Stimulated activated CD4-positive, alpha-beta T cell treated with anti-CD3 and anti-CD28 coated beads, Interleukin-15, amount 100 ng/mL, for 48 hours (primary cell): Measurements from ENCODE around the gene VAPB.
A peak's percentile ranks its signal among the peaks of the same experiment; 100 is the strongest.

Experiments used
- DNase-seq, 2 donors: peaks; one replicate each; pipeline ENCODE4 v3.0.0-alpha.2; 2020; ENCODE audit warnings: low read depth in 2 of 2

Gene VAPB

DNA sequence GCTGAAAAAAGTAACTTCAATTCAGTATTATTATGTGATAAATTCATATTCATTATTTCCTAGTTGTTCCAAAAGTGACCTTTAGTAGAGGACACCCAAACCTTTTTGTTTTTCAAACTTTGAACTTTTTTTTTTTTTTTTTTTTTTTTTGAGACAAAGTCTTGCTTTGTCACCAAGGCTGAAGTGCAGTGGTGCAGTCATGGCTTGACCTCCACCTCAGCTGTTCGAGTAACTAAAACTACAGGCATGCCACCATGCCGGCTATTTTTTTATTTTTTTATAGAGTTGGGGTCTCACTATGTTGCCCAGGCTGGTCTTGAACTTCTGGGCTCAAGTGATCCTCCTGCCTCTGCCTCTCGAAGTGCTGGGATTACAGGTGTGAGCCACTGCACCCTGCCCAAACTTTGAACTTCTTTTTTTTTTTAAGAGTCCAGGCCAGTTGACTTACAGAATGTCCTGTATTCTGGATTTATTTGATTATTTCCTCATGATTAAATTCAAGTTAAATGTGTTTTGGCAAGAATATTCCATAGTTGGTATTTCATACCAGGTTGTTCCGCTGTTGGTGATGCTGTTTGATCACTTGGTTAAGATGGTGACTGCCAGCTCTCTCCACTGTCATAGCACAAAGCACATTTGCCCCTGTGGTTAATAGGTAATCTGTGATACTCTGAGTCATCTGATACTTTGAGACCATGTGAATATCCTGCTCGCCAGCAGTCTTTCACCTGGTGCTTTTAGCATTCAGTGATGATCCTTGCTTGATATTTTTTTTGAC lies 48.0 kb downstream of the VAPB start:
- DNase-seq, result no peak

DNA sequence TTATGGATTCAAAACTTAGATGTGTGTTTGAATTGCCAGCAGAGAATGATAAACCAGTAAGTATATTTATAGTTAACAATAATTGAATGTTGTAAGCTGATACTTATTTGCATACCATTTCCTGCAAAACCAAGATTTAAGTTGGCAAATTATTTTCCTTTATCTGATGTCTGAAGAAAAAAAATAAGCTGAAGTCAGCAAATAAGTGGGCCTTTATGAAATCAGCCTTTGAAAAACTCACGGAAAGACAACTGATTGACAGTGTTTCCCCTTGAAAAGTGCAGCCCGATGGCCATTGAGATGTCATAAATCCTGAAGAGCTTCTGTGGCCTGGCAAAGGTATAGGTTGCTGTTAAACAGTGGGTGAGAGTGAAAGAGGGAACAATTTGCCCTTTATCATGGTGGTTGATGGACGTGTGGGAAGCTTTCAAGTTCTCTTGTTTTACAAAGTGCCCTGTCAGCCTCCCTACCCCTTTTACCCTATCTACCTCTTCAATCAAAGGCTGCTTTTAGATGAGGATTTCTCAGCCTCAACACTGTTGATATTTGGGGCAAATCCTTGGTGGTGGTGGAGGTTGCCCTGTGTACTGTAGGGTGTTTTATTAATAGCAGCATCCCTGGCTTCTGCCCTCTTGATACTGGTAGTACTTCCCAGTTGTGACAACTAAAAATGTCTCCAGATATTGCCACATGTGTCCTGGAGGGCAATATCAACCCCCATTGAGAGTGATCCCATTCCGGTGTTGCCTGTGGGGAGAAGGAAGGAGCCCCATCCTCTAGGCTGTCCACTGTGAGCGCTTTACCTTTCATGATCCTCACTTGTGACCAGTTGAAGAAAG lies 50.2 kb downstream of the VAPB start:
- DNase-seq, result no peak

DNA sequence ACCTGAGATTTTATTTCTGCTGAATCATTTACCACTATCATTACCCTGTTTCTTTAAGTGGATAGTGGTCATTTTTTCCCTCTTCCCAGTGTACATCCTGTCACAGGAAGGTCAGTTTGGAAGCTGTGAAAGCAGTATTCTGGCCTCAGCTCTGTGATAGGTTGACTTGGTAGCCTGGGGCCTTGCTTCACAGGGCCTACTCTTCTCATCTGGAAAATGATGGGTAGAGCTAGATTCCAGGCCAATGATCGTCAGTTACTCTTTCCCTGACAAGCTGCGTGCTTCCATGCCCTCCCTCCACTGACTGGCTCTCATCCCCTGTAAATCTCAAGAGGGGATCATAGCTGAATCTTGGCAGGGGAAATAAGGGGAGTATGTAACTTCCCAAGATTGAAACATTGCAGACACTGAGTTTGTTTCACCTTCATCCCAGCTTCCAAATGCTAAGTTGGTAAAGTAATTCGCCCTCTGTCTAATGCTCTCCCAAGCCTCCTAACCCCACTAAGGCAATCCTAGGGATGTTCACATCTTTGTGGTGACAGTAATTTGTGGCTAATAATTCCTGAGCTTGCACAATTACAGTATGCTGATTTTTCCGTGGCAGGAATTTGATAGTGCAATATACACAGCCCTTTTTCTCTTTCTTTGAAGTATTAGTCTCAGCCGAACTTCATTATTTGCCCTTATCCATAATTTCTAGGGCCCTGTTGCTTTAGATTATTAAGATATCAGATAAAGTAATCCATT lies 51.2 kb downstream of the VAPB start:
- no peak for DNase-seq

DNA sequence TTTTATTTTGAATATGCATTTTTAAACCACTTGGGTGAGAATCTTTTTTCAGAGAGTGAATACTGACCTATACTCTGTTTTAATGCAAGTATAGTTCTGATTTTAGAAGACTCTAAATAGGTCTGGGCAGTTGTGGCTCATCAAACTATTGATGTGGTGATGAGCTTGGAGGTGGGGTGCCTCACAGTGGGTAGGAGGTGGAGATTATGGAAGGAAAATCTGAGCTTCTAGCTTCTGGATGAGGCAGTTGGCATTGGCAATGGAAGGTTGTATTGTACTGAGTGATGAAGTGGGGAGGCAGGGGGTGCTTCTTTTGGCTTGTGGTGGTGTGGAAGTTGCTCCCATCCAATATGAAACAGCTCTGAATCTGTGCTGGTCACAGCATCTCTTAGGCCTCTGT lies 52.7 kb downstream of the VAPB start:
- DNase-seq, result no peak

DNA sequence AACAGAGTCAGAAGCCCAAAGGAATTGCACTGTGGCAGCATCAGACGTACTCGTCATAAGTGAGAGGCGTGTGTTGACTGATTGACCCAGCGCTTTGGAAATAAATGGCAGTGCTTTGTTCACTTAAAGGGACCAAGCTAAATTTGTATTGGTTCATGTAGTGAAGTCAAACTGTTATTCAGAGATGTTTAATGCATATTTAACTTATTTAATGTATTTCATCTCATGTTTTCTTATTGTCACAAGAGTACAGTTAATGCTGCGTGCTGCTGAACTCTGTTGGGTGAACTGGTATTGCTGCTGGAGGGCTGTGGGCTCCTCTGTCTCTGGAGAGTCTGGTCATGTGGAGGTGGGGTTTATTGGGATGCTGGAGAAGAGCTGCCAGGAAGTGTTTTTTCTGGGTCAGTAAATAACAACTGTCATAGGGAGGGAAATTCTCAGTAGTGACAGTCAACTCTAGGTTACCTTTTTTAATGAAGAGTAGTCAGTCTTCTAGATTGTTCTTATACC lies 55.8 kb downstream of the VAPB start:
- no peak for DNase-seq

DNA sequence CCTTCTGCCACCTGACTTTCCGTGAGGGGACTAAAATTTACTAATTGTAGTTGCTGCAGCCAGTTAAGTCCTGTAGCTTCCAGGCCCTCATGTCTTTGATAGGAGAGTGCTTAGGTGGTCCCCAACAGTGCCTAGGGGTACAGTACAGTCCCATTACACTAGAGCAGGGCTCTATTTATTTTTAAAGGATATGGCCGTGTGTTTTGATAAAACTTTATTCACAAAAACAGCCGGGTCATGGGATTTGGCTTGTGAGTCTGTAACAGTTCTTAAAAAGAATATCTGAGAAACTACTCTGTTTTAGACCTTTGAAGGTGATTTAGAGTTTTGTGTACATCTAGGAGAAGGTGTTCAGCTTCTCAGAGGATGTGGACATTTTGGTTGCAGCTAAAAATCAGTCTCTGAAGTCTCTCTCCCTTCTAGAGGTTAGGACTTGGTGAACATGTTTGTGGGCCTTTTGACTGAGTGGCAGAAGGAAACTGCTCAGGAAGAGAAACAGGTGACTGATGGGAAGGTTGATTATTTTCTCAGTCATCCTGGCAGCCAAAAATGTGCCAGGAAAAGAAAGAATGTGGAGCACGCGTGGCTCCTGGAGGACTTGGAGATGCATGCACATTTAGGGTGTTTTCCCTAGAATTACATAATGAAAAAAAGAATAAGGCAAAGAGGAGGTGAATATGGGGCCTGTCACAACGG lies 57.4 kb downstream of the VAPB start:
- DNase-seq, result no peak

DNA sequence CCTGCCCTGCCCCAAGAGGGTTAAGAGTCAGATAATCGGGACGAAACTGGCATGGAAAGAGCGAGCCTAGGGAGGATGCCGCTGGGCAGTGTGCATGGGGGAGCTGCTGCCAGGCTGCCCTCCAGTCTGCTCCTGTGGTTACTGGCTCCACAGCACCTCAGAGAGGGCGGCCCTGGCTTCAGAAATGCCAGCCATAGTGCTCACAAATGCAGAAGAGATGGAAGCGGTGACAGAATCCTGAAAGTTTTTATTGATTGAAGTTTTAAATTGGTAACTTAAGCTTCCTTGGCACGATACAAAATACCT lies 57.9 kb downstream of the VAPB start:
- no peak for DNase-seq

DNA sequence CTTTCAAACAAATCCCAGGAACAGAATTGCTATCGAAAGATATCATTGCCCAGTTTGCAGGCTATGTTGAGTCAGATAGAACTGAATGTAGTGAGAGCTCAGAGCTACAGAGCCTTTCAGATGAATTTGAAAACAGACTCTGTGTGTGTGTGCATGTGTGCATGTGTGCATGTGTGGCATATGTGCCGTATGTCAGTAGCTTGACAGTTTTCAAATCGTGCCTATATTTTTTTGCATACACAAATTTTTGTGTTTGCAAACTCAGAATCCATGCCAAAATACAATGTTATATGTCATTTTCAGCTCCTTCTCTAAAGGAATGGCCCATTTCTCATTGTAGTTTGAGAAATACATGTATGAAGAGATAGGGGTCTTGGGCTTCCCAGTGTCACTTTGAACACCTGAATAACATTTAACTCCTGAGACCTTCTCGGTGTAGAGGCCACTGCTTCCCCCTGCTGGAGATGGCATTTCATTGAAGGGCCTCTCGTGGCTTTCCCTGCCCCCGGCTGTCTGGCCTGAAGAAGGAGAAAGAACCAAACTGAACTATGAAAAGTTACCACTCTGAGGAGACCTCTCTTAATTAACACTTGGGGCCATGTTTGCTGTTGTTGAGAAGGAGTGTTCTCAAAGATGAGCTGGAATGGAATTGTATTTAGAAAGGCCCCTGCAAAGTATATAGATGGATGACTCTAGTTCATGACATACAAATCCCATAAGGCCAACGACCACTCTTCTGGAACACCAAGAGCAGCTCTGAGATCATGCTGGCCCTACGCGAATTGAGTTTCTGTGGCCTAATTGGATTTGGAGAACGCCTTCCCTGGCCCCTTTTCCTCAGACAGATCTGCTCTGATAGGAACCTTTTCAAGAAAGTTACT lies 58.7 kb downstream of the VAPB start:
- DNase-seq, result peak; percentile 15 to 45

DNA sequence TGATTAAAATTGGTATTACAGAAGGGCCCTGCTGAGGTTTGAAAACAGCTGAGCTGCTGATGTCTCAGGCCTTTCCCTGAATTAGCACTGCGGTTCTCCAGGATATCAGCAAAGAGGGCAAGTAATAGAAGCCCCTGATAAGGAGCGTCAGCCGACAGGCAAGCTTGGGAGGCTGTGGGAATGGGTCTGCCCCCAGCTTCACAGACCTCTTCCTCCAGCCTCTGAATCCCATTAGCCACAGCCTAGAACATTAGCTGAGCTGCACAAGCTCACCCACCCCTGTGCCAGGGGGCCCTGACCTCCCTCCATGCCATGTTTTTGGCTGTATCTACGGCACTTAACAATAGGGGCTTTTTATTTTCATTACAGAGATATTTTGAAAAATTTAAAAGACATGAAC lies 59.9 kb downstream of the VAPB start:
- no peak for DNase-seq

DNA sequence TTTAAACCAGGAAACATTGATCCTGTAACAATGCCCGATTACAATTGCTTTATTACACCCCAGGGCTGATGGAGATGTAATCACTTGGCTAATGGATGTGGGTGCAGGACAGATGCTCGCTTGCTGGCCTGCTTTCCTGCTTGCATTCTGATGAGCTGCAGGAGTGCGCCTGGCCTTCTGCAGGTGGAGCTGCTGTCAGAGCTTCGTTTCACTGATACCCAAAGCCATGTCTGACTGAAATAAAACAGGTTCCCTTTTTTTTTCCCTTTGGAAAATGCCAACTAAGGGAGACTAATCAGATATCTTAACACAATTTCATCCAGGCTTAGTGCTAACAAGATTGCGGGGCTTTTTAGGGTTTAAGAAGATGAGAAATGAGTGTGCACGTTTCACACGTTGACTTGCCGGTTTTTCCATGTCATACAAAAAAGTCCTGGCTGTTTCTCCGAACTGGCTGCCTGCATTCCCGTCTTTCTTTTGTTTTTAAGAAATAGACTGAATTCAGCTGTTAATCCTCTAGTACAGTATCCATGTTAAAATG lies 60.7 kb downstream of the VAPB start:
- no peak for DNase-seq

DNA sequence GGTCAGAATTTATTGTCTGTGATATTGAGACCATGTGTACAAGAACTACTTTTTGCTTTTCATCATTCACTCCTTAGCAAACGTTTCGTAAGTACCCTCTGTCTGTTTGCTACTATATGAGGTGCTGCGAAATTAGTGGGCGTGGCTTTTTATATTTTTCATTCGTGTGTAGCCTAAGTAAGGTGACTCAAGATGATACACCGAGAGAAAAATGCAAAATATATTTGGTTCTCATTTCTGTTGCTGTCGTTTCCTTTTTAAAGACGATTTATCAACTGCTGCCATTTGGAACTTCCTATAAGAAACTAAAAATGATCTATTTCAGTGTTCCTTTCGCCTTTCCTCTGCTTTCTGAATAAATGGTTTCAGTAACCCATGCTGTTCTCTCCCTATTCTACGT lies 61.2 kb downstream of the VAPB start:
- DNase-seq, result no peak

DNA sequence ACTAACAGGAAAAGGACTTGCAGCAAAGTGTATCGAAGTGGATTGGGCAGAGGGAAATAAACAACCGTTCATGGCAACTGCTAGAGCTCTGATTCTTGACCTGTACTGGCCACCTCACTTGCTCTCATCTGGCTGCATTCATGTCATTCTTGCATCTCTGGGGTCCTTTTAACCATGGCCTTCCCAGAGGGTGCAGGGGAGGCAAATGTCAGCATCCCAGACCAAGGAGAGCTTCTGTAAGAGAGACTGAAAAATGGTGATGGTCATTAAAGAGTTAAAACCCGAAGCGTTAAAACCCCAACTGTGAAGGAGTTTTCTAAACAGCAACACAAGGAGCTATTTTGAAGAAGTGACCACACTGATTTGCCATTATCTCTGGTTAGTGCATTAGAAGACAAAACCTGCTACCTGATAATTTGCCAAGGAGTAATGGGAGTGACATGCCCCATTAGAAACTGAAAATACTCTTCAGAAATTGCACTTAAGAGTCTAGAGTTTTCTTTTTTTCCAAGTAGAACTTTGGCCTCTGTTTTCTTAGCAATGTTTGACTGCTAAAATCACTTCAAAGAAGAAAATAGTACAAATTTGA lies 63.7 kb downstream of the VAPB start:
- DNase-seq, result no peak

DNA sequence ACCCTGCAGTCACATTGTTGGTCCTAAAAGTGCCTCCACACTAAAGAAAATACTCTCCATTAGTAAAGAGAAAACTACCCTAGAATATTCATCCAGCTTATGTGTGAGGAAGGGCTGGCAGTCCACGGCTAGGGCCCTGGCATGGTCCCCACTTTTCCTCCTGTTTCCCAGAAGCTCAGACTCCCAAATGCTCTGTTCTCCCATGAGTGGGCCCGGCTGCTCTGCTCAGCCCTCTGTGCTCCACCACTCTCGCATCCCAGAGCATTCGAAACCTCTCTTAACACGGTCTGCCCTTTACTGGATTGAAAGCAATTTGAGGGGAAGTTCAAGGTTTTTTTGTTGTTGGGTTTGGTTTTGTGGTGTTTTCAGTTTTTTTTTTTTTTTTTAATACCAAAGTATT lies 64.4 kb downstream of the VAPB start:
- DNase-seq, result no peak

DNA sequence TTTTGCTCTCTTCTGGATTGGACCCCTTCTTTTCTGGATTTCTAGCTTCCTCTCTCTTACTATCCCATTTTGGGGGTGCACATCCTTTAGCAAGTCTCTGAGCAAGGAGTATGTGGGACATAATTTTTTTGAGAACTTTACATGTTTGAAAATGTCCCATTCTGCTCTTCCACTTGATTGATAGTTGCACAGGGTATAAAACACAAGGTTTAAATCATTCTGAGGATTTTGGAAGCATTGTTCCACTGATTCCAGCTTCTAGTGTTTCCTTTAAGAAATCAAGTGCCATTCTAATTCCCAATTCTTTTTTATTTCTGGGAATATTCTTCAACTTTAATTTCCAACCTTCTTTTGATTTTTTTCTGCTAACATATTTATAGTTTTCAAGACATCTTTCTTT lies 65.4 kb downstream of the VAPB start:
- DNase-seq, result no peak

DNA sequence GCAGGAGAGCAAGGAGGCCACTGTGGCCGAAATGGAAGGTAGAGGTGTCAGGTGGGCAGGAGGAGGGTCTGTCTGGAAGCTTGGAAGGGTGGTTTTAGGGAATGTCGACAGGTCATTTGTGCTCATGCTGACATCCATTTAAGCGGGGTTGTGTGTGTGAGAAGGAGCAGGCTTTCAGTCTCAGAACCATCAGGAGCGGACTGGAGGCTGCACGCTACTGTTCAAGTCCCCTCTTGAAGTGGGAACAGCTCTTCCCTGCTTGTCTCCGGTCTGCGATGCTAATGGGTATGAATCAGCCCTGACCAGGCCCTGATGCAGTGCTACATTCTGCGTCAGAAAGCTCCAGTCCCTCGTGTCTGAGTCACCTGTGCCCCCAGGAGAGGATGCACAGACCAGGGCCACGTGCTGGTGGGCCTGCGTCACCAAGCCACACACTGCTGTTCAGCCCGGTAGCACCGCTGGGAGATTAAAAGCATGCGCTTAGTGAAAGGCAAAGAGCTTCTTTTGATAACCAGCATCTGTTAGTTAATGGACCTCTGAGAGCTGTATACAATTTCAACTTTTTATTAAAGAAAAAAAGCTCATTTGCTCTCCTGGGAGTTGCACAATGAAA lies 68.2 kb downstream of the VAPB start:
- no peak for DNase-seq

DNA sequence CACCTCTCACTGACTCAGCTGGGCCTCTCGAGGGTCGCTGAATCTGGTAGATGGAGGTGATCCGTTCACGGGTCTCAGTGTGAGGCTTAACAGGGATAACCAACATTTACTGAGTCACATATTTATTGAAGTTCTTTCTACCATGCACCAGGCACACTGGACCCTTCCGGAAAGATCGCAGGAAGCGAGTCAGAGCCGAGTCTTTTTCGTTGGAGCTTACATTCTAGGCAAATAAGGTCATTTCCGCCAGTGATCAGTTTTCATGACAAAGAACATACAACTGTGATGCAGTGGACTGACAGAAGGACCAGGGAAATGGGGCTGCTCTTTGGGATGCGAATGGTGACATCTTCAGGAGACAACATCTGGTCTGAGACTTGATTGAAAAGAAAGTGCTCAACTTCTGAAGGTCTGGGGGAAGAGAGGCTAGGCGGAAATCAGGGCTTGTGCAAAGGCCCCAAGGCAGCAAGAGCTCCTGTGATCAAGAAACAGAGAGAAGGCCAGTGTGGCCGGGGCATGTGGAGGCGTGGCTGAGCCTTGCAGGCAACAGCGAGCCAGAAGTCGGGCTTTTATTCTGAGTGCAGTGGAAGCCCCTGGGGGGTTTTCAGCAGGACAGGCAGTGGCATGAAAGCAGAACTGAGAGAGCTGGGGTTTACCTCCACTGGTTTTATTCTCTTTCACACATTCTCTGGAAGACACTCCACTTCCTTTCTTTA lies 69.5 kb downstream of the VAPB start:
- DNase-seq, result no peak

DNA sequence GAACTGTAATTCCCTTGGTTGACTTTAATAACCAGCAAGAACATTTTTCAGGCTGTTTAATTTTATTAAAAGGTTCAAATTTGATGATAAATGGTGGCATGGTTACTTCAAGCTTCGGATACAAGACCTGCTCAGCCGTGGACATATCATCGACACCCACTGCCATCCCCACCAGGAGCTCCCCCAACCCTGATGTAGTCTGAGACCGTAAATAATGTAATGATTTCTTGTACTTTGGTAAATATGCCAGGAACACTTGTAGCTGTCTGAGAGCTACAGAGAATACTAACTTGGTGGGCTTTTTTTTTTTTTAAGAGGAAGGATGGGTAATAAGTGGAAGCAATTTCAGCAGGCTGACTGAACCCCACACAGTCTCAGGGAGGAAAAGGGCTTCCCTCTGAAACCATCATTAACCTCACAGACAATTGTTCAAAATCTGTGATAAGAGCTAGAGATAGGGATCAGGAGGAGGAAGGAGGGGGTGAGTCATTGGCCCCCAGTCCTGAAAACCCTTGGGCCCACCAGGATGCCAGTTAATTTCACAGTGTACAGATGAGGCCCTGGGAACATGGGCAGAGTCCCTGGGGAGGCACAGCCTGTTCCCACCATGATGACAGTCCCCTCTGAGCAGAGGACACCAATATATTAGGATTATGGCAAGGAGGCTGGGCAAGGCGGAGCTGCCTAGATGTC lies 70.2 kb downstream of the VAPB start:
- DNase-seq, result no peak

DNA sequence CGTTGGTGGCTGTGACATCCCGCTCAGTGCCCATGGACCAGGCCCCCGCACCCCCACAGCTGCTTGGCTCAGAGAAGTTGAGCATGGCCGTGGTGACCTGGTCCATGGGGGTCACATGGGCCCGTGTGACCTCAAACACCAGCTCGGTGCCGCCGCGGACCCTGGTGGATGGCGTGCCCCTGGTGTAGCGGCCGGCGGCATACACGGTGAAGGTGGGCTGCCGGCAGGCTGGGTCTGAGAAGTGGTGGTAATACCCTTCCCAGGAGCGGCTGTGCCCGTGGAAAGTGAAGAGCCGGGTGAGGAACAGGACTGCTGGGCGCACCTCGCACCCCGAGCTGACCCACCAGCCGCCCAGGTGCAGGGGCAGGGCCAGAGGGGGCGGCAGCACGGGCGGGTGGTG lies 72.1 kb downstream of the VAPB start:
- no peak for DNase-seq

DNA sequence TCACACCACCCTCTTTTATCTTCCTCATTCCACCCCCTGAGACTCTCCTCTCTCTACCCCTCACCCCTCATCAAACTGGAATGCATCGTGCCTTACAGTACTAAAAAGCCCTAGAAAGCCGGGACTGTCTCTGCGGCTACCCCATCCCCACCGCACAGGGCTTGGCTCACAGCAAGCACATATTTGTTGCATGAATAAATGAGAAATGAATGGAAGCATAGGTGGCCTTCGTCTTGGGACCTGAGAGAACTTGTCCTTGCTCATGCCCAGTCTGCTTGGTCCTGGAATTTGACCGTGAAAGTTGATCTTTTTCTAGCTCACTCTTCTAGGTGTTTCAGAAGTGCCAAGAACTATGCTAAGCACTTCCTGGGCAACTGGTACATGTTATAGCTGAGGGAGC lies 72.9 kb downstream of the VAPB start:
- no peak for DNase-seq
